C4-2B (cell line): Measurements from ENCODE around the gene LTBR.

Source experiments
- H3K27ac ChIP-seq: fragments of 450-650 bp; 2 replicates; pipeline ENCODE4 v1.5.1; 2017
- ZFX ChIP-seq: fragments of 450-650 bp; IDR thresholded peaks from 2 replicates; pipeline ENCODE4 v1.6.1; 2017
- TF ChIP-seq, protein P1 (sequence below): fragments of 450-650 bp; conservative IDR thresholded peaks from 2 replicates; pipeline ENCODE4 v1.5.1; 2017; ENCODE audit warnings: mild to moderate bottlenecking

The LTBR gene

DNA sequence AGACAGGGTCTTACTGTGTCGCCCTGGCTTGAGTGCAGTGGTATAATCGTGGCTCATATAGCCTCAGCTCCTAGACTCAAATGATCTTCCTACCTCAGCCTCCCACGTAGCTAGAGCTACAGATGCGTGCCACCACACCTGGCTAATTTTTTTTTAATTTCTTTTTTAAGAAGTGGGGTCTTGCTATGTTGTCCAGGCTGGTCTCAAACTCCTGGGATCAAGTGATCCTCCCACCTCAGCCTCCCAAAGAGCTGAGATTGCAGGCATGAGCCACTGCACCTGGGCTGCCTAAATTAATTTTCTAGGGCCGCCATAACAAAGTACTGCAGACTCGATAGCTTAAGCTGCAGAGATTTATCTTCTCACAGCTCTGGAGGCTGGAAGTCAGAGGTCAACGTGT lies 9.1 kb downstream of the LTBR start:
- peak overlapping the region; percentile 12; the same call in 1 of the 2 replicates for H3K27ac ChIP-seq
- TF ChIP-seq, protein P1, sequence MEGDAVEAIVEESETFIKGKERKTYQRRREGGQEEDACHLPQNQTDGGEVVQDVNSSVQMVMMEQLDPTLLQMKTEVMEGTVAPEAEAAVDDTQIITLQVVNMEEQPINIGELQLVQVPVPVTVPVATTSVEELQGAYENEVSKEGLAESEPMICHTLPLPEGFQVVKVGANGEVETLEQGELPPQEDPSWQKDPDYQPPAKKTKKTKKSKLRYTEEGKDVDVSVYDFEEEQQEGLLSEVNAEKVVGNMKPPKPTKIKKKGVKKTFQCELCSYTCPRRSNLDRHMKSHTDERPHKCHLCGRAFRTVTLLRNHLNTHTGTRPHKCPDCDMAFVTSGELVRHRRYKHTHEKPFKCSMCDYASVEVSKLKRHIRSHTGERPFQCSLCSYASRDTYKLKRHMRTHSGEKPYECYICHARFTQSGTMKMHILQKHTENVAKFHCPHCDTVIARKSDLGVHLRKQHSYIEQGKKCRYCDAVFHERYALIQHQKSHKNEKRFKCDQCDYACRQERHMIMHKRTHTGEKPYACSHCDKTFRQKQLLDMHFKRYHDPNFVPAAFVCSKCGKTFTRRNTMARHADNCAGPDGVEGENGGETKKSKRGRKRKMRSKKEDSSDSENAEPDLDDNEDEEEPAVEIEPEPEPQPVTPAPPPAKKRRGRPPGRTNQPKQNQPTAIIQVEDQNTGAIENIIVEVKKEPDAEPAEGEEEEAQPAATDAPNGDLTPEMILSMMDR: no peak
- no peak for TF ChIP-seq ZFX

- no peak for TF ChIP-seq ZFX
- TF ChIP-seq, protein P1: no peak
- H3K27ac ChIP-seq: no peak overlapping the region
Measured at GRCh38 chr12:6394398-6394797, 10.4 kb downstream of the LTBR start.

DNA sequence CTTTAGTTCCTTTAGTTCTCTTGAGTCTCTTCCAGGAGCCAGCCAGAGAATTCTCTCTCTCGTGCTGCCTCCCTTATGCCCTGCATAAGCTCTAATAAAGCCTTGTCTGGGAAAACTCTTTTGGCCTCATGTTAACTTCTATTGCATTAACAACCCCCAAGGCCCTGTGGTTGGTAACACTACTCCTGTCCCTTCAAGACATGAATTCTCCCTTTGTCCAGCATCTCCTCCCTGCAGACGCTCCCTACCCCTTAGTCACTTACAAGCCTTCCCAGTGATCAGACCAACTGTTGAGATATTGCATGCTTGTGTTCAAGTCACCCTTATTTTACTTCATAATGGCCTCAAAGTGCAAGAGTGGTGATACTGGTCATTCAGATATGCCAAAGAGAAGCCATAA lies 12.1 kb downstream of the LTBR start:
- H3K27ac ChIP-seq: no peak overlapping the region
- TF ChIP-seq, protein P1: no peak
- TF ChIP-seq ZFX: no peak

GRCh38 chr12:6399884-6400644 lies 16.1 kb downstream of the LTBR start:
- no peak for TF ChIP-seq ZFX
- TF ChIP-seq, protein P1: no peak
- H3K27ac ChIP-seq: no peak overlapping the region

- H3K27ac ChIP-seq: no peak overlapping the region
- TF ChIP-seq, protein P1: no peak
- no peak for TF ChIP-seq ZFX
Measured at GRCh38 chr12:6404390-6404789, 20.4 kb downstream of the LTBR start.

GRCh38 chr12:6405963-6406362 lies 22.0 kb downstream of the LTBR start:
- no peak for TF ChIP-seq ZFX
- TF ChIP-seq, protein P1: no peak
- H3K27ac ChIP-seq: no peak overlapping the region

DNA sequence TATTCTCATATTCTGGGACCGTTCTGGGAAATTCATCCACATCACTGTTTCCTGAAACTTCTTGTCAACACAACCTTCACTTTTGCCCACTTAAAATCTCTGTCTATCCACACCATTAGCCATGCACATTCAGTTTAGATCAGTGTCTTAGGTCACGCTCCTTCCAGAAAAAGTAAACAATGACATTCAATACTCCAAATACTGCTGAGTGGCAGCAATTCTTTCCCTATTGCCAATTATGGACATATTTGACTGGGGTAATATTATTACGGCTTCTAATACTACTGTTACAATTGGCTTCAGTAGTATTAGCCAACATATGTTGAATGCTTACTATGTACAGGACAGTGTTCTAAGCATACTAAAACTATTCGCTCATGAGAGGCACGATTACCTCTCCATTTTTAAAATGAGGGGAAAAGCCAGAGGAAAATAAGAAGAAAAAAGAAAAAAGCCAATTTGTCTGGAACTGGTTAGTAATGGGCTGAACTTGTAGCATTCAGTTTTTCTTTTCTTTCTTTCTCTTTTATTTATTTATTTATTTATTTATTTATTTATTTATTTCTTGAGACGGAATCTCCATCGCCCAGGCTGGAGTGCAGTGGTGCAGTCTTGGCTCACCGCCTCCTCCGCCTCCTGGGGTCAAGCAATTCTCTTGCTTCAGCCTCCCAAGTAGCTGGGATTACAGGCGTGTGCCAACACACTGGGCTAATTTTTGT lies 23.4 kb downstream of the LTBR start:
- H3K27ac ChIP-seq: no peak overlapping the region
- TF ChIP-seq, protein P1: no peak
- TF ChIP-seq ZFX: no peak
